GM12878 (cell line): ENCODE results near the gene ANAPC7. TPM values are rescaled to one million over a fixed set of nuclear protein-coding genes. Genes with fewer than 3 reads are reported as not detected.

Source experiments
- ATAC-seq: fragments of 200-7000 bp; cut with Tn5 transposase; 3 replicates; pipeline ENCODE4 v1.9.1; 2020; ENCODE audit warnings: mild to moderate bottlenecking, moderate library complexity
- BruUV-seq: library from RNA; stranded (reverse); fragments of 400-500 nt; replicated peaks from 2 replicates; lab custom pipeline; 2021; lab: Mats Ljungman, UMichigan
- CTCF ChIA-PET: fragments of 300-600 bp; sonication (Branson Sonifier 250); formaldehyde crosslinking; extraction: SDS; loops from one replicate; lab custom pipeline; 2021; ENCODE audit warnings: inconsistent platforms; lab: Yijun Ruan, JAX
- POLR2A ChIA-PET: fragments of 350-600 bp; formaldehyde crosslinking; extraction: SDS; loops from one replicate; lab custom pipeline; 2021; ENCODE audit warnings: inconsistent platforms; lab: Charles Lee
- RAD21 ChIA-PET: fragments of 300-600 bp; sonication (Branson Sonifier 250); formaldehyde crosslinking; loops from one replicate; lab custom pipeline; 2023; ENCODE audit warnings: antibody characterized with exemption; ENCODE audit not compliant: unreplicated experiment; lab: Charles Lee
- SMC1A ChIA-PET: fragments of 300-600 bp; sonication (Branson Sonifier 250); formaldehyde crosslinking; loops from one replicate; lab custom pipeline; 2023; ENCODE audit not compliant: unreplicated experiment, uncharacterized antibody; lab: Charles Lee
- DNase-seq: peaks from one replicate; pipeline ENCODE4 v3.0.0-alpha.2; 2011; ENCODE audit warnings: low read depth, low spot score
- FAIRE-seq: peaks from 3 replicates; lab custom pipeline; 2011; peaks lifted over from hg19 to GRCh38; lab: Jason Lieb, UNC
- H2AFZ ChIP-seq: 2 replicates; pipeline ENCODE4 v1.6.0; 2011; ENCODE audit warnings: low read depth, low read length, control low read depth; ENCODE audit not compliant: control insufficient read depth
- H3K27ac ChIP-seq: 2 replicates; pipeline ENCODE4 v1.5.1; 2011; ENCODE audit warnings: control low read depth; ENCODE audit not compliant: control insufficient read depth, insufficient read depth
- H3K27me3 ChIP-seq, 2 experiments: replicated peaks in 1 of 2; 2 replicates each; pipeline versions ENCODE4 v1.6.0 to v1.6.1; 2011; ENCODE audit warnings: low read length in 1 of 2; ENCODE audit not compliant: control insufficient read depth in 2 of 2, insufficient read depth in 2 of 2
- H3K36me3 ChIP-seq, 2 experiments: 2 replicates each; pipeline ENCODE4 v1.5.1; 2011; ENCODE audit warnings: low read length in 1 of 2; ENCODE audit not compliant: control insufficient read depth in 2 of 2, insufficient read depth in 2 of 2
- H3K4me1 ChIP-seq: 2 replicates; pipeline ENCODE4 v1.6.1; 2011; ENCODE audit warnings: mild to moderate bottlenecking, low read length, moderate library complexity, mixed read lengths; ENCODE audit not compliant: control insufficient read depth, insufficient read depth
- H3K4me2 ChIP-seq: 2 replicates; pipeline ENCODE4 v1.6.0; 2011; ENCODE audit warnings: control low read depth; ENCODE audit not compliant: control insufficient read depth, insufficient read depth
- H3K4me3 ChIP-seq: fragments of 200-600 bp; sonication (generic); 2 replicates; pipeline ENCODE4 v1.5.1; 2016
- H3K79me2 ChIP-seq: 2 replicates; pipeline ENCODE4 v1.6.0; 2011; ENCODE audit warnings: low read length; ENCODE audit not compliant: control insufficient read depth, insufficient read depth
- H3K9ac ChIP-seq: 2 replicates; pipeline ENCODE4 v1.8.0; 2011; ENCODE audit warnings: low read length, control low read depth, mixed read lengths; ENCODE audit not compliant: control insufficient read depth, insufficient read depth
- H3K9me3 ChIP-seq: replicated peaks from 3 replicates; pipeline ENCODE4 v1.5.1; 2011; ENCODE audit warnings: mild to moderate bottlenecking, low read length; ENCODE audit not compliant: control insufficient read depth, insufficient read depth
- H4K20me1 ChIP-seq: 2 replicates; pipeline ENCODE4 v1.6.0; 2011; ENCODE audit not compliant: control insufficient read depth, insufficient read depth
- ATF3 ChIP-seq: IDR thresholded peaks from 2 replicates; pipeline ENCODE4 v1.6.1; 2011; ENCODE audit warnings: low read depth, mild to moderate bottlenecking, low read length, moderate library complexity, borderline replicate concordance; ENCODE audit errors: extremely low read depth
- EP300 ChIP-seq, 2 experiments: fragments of 150-350 bp in 1 of 2; IDR thresholded peaks; 2 replicates each; pipeline ENCODE4 v1.6.1; 2011 to 2012; ENCODE audit warnings: low read depth in 2 of 2, low read length in 2 of 2, borderline replicate concordance in 1 of 2, improper control_type of control experiment in 1 of 2, inconsistent platforms in 1 of 2; ENCODE audit not compliant: control insufficient read depth in 1 of 2
- PAX5 ChIP-seq: IDR thresholded peaks from 2 replicates; pipeline ENCODE4 v1.6.1; 2011; ENCODE audit warnings: low read depth, low read length, borderline replicate concordance
- ZBED1 ChIP-seq: IDR thresholded peaks from 2 replicates; pipeline ENCODE4 v1.6.1; 2016; ENCODE audit warnings: borderline replicate concordance
- WGBS: methylation state at CpG from one replicate; pipeline ENCODE4 v1.1.6; 2016; ENCODE audit warnings: low lambda C conversion rate; ENCODE audit not compliant: insufficient replicate concordance, insufficient coverage; ENCODE audit errors: missing lambda C conversion rate; 5-methylcytosine and 5-hydroxymethylcytosine counted together
- in situ Hi-C: fragments of 300-500 bp; cut with MboI; formaldehyde crosslinking; loops from 9 replicates; pipeline ENCODE4 v1.14.3; 2018; ENCODE audit warnings: mixed read lengths
- intact Hi-C: fragments of 100-400 bp; cut with micrococcal nuclease; formaldehyde crosslinking; loops from one replicate; pipeline ENCODE4 v1.14.2; 2022; ENCODE audit not compliant: unreplicated experiment
- polyA plus RNA-seq, 11 experiments: library from polyadenylated mRNA; depleted of rRNA in 4 of 11; unstranded in 6 of 11; stranded (reverse) in 5 of 11; fragments of >200 nt; fragmentation: Nextera tagmentation in 4 of 11; fragmentation: Illumina TruSeq in 1 of 11; extraction: Ambion mirVana in 4 of 11; extraction: Trizol in 1 of 11; gene quantifications; 1 replicate in 1 of 11; 2 replicates in 10 of 11; pipeline versions ENCODE4 v1.2.1 to v1.2.3, GENCODE V29; 2011 to 2016; ENCODE audit warnings: inconsistent platforms in 2 of 11, missing spikeins in 2 of 11, low read depth in 1 of 11
- total RNA-seq, 4 experiments: library from RNA; depleted of rRNA in 3 of 4; stranded (reverse); fragments of >200 nt in 3 of 4; fragmentation: Illumina TruSeq in 1 of 4; extraction: Trizol in 1 of 4; gene quantifications; 2 replicates each; pipeline versions ENCODE4 v1.2.1 to v1.2.3, GENCODE V29; 2013 to 2021

ANAPC7 gene
- total and polyA plus RNA-seq, 10 of the 15 experiments (the other 5 are each of a cell fraction or from before 2014, with no cell fraction given) = 24.5 to 77.9 (median 58.6) TPM

- RAD21 ChIA-PET = interaction anchor here (1.2 to 5.3 kb wide), 3 partner anchors 12 to 248 kb away, joined by 4 to 34 read pairs (median 4); no protein-coding TSS in a partner anchor
- no peaks in the 10 kb centered on the region for H3K27me3 ChIP-seq
- CTCF ChIA-PET = interaction anchor here (0.7 to 3.2 kb wide), 13 partner anchors 18 to 534 kb away, joined by 3 to 55 read pairs (median 3); no protein-coding TSS in a partner anchor
- H4K20me1 ChIP-seq = no peaks in the 10 kb centered on the region
- in situ Hi-C loops (no loop called here), intact Hi-C loops (no loop called here)
- no peaks in the 10 kb centered on the region; the same call in 1 of the 2 replicates for H3K4me1 ChIP-seq
- DNase-seq = no peak
- no peak for FAIRE-seq
- H3K9me3 ChIP-seq = no peaks in the 10 kb centered on the region
- H3K79me2 ChIP-seq = no peaks in the 10 kb centered on the region
- 81% methylated on average over 13 of the region's 13 CpGs for WGBS
- H3K36me3 ChIP-seq = peaks cover 2 to 11% of the 10 kb centered on the region in 2 experiments; a peak in 3 of 4 replicates
- H3K4me3 ChIP-seq = no peak overlapping the region
- BruUV-seq = no TSS peak
- SMC1A ChIA-PET = interaction anchor here (0.6 to 2.9 kb wide), 9 partner anchors 14 to 249 kb away, joined by 3 to 28 read pairs (median 3); no protein-coding TSS in a partner anchor
- H2AFZ ChIP-seq = no peak overlapping the region
- no peak for ATAC-seq
- TF ChIP-seq ZBED1 (no peak), PAX5 (no peak), EP300 (IDR thresholded peaks at IDR 0.05; ENCODE audit: borderline replicate concordance in 1 of 2, control insufficient read depth in 1 of 2, low read depth in 2 of 2, low read length in 2 of 2) (no peak), ATF3 (no peak)
- H3K4me2 ChIP-seq = no peak overlapping the region
- no peak overlapping the region for H3K27ac ChIP-seq
- POLR2A ChIA-PET = interaction anchor here (0.5 to 0.7 kb wide), 2 partner anchors 26 to 31 kb away, joined by 3 read pairs; no protein-coding TSS in a partner anchor
- no peak overlapping the region for H3K9ac ChIP-seq
Observed at GRCh38 chr12:110353211-110353965, 50.1 kb downstream of the ANAPC7 start.
